ENCODE measurements around the gene DPYSL3.

Gene DPYSL3

DNA sequence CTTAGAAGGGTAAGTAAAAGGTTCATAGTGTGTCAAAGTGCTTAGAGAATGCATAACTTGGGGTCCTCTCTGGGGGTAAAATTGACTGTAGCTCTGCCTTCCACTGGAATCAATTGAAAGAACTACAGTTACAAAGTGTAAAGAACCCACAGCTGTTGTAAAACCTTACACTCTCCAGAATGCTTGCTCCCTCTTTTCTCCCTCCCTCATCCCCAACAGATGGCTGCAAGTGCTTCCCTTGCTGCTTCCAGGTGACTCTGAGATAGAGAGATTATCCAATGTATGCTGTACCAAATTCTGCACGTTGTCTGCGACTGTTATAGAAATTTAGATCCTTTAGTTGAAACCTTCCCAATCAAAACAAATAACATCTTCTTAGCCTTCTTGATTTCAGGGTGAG lies 149.1 kb downstream of the DPYSL3 start:
- FAIRE-seq: no peak

DNA sequence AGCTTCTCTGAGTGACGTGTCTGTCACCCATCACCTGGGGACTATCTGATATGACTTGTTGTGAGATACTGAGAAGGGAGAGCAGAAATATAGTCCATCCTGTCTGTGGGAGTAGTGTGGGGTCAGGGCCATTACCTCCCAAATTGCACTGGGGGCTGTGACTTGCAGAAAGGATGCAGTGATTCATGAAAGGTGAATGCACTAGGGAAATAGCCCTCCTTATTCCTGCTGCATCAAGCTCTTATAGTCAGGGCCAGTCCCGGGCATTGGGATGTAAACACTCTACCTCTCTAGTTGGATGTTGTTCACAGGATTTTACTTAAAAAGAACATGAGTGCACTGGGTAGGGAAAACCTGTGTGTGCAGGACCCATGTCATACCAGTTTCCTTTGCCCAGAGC lies 150.3 kb downstream of the DPYSL3 start:
- no peak for FAIRE-seq

DNA sequence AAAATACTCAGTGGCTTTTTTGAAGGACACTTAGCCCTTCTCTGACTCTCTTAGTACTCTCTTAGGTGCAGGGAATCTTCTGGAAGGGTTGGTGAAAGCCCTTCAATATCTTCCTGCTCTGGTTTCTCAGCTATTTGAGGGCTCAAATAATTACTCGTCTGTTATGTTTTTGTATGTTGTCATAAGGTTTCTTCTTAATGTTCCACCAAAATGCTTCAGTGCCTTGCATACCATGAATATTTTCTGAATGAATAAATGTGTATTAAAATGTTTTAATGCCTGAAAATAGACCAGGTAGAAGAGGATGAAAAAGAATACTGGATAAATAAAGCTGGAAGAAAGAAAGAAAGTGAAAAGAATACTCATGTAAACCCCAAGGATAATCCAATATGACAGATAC lies 150.8 kb downstream of the DPYSL3 start:
- no peak for FAIRE-seq

DNA sequence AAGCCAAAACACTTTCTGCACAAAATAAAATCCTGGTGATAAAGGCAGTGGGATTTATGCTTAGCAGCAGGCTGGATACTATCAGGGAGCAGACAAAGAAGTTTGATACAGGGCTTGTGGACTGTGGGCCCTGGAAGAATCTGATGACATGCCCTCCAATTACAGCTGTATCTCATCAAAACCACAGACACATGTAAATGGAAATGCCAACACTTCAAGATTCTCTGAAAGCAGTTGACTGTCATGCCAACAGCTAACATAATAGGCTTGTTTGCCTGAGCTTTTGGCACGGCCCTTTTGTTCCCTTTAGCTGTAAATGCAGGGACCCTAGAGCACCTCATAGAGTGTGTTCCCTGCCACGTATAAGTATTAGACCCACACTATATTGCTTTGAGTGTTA lies 160.6 kb downstream of the DPYSL3 start:
- FAIRE-seq: no peak

DNA sequence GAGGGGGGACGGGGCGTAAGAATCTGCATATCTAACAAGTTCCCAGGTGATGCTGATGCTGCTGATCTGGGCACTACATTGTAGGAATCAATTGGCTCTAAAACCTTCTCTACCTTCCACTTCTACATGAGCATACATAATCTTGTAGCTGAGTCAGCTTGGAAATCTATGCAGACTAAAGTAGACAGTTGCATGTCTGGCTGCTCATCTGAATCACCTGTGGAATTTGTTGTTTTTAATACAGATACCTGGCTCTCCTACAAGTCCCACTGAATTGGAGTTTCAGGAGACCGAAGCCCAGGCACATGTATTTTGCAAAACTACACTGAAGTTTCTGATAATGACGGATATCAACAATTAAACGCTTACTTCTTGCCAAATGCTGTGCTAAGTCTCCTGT lies 161.4 kb downstream of the DPYSL3 start:
- no peak for FAIRE-seq

DNA sequence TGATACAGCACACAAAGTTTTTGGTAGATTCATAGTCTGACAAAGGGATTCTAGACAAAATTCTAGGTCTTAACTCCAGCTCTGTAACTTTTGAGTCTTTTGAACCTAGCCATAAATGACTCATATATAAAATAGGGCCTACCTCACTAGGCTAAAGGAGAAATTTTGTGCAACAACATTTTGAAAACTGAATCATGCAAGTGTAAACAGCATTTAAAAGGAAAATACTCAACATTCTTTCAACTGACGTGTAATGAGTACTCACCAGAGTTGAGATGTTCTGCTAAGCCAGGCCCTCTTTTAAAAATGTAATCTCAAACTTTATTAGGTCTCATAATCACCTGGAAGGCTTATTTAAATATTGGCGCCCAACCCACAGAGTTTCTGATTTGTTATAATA lies 161.8 kb downstream of the DPYSL3 start:
- no peak for FAIRE-seq

DNA sequence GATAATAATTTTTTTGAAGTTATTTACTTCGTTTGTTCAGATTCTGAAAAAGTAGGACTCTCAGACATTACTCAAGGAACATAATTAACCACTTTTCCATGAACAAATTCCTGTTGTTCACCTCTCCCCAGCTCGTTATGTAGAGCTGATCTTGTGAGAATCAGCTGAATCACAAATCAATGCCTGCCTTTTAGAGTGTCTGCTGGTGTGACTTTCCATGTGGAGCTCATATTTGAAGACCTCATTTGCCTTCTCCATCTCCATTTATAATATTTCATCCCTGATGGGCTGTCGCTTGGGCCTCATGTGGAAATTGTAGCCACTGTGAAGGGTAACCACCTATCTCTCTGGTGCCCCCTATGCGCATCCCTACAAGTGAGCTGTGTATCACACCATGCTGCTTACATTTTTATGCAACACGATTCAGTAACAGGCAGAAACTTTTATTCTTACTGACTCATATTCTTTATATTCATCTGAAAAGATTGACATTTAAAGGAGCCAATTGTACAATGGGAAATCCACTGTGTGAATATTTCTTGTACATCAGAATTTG lies 163.8 kb downstream of the DPYSL3 start:
- FAIRE-seq: no peak

DNA sequence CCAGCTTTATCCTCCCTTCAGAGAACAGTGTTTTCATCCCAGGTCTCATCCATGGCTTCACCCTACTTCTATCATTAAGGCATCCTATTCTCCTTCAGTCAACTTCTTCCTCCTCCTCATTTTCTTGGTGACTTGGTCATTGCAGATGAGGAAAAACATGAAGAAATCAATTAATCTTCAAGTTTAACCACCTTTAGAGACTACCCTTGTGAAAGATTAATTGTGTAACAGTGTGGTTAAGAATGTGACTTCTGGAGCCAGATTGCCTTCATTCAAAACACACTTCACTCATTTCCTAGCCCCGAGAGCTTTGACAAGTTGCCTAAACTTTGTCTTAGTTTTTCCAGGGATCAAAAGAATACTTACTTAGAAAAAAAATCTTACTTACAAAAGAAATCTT lies 165.0 kb downstream of the DPYSL3 start:
- FAIRE-seq: no peak

DNA sequence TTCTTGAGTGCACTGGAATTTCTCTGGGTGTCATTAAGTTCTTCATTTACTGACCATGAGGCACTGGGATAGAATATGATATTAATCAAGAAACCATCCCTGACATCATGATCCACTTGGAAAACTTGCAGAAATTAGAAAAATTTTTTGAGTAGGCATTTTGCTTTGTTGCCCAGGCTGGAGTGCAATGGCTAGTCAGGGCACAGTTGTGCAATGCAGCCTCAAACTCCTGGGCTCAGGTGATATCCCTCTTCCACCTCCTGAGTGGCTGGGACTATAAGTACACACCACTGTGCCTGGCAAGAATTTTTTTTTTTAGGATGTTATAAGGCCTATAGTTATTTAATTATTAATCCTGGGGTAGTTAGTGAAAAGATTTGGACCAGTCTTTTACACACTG lies 168.5 kb downstream of the DPYSL3 start:
- FAIRE-seq: no peak

DNA sequence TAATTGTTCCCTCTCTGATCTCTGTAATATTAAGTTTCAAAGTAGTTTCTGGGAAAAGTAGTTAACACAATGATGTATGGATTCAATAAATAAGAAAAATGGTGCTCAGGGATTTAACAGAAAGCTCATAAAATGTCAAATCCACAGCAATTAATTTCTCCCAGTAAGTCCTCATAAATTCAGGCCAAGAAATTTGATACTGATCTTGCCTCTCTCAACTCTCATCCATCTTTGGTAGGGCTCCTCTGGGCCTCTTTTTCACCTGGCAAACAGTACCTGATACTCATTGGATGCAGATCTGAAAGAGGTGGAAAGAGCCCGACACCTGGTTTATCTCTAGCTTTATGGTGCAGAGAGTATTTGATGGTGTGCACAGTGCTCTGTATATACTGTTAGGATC lies 168.9 kb downstream of the DPYSL3 start:
- no peak for FAIRE-seq
